GM12878 (cell line): ENCODE data around the gene PRR15L. TPM values are rescaled to one million over a fixed set of nuclear protein-coding genes. Genes with fewer than 3 reads are reported as not detected.

Experiments used
- ATAC-seq: fragments of 200-7000 bp; cut with Tn5 transposase; 3 replicates; pipeline ENCODE4 v1.9.1; 2020; ENCODE audit warnings: mild to moderate bottlenecking, moderate library complexity
- BruUV-seq: library from RNA; stranded (reverse); fragments of 400-500 nt; replicated peaks from 2 replicates; lab custom pipeline; 2021; lab: Mats Ljungman, UMichigan
- CTCF ChIA-PET: fragments of 300-600 bp; sonication (Branson Sonifier 250); formaldehyde crosslinking; extraction: SDS; loops from one replicate; lab custom pipeline; 2021; ENCODE audit warnings: inconsistent platforms; lab: Yijun Ruan, JAX
- POLR2A ChIA-PET: fragments of 350-600 bp; formaldehyde crosslinking; extraction: SDS; loops from one replicate; lab custom pipeline; 2021; ENCODE audit warnings: inconsistent platforms; lab: Charles Lee
- RAD21 ChIA-PET: fragments of 300-600 bp; sonication (Branson Sonifier 250); formaldehyde crosslinking; loops from one replicate; lab custom pipeline; 2023; ENCODE audit warnings: antibody characterized with exemption; ENCODE audit not compliant: unreplicated experiment; lab: Charles Lee
- SMC1A ChIA-PET: fragments of 300-600 bp; sonication (Branson Sonifier 250); formaldehyde crosslinking; loops from one replicate; lab custom pipeline; 2023; ENCODE audit not compliant: unreplicated experiment, uncharacterized antibody; lab: Charles Lee
- DNase-seq: peaks from one replicate; pipeline ENCODE4 v3.0.0-alpha.2; 2011; ENCODE audit warnings: low read depth, low spot score
- FAIRE-seq: peaks from 3 replicates; lab custom pipeline; 2011; peaks lifted over from hg19 to GRCh38; lab: Jason Lieb, UNC
- H2AFZ ChIP-seq: 2 replicates; pipeline ENCODE4 v1.6.0; 2011; ENCODE audit warnings: low read depth, low read length, control low read depth; ENCODE audit not compliant: control insufficient read depth
- H3K27ac ChIP-seq: 2 replicates; pipeline ENCODE4 v1.5.1; 2011; ENCODE audit warnings: control low read depth; ENCODE audit not compliant: control insufficient read depth, insufficient read depth
- H3K27me3 ChIP-seq, 2 experiments: replicated peaks in 1 of 2; 2 replicates each; pipeline versions ENCODE4 v1.6.0 to v1.6.1; 2011; ENCODE audit warnings: low read length in 1 of 2; ENCODE audit not compliant: control insufficient read depth in 2 of 2, insufficient read depth in 2 of 2
- H3K36me3 ChIP-seq, 2 experiments: 2 replicates each; pipeline ENCODE4 v1.5.1; 2011; ENCODE audit warnings: low read length in 1 of 2; ENCODE audit not compliant: control insufficient read depth in 2 of 2, insufficient read depth in 2 of 2
- H3K4me1 ChIP-seq: 2 replicates; pipeline ENCODE4 v1.6.1; 2011; ENCODE audit warnings: mild to moderate bottlenecking, low read length, moderate library complexity, mixed read lengths; ENCODE audit not compliant: control insufficient read depth, insufficient read depth
- H3K4me2 ChIP-seq: 2 replicates; pipeline ENCODE4 v1.6.0; 2011; ENCODE audit warnings: control low read depth; ENCODE audit not compliant: control insufficient read depth, insufficient read depth
- H3K4me3 ChIP-seq: fragments of 200-600 bp; sonication (generic); 2 replicates; pipeline ENCODE4 v1.5.1; 2016
- H3K79me2 ChIP-seq: 2 replicates; pipeline ENCODE4 v1.6.0; 2011; ENCODE audit warnings: low read length; ENCODE audit not compliant: control insufficient read depth, insufficient read depth
- H3K9ac ChIP-seq: 2 replicates; pipeline ENCODE4 v1.8.0; 2011; ENCODE audit warnings: low read length, control low read depth, mixed read lengths; ENCODE audit not compliant: control insufficient read depth, insufficient read depth
- H3K9me3 ChIP-seq: replicated peaks from 3 replicates; pipeline ENCODE4 v1.5.1; 2011; ENCODE audit warnings: mild to moderate bottlenecking, low read length; ENCODE audit not compliant: control insufficient read depth, insufficient read depth
- H4K20me1 ChIP-seq: 2 replicates; pipeline ENCODE4 v1.6.0; 2011; ENCODE audit not compliant: control insufficient read depth, insufficient read depth
- ATF7 ChIP-seq: fragments of 450-650 bp; IDR thresholded peaks from 2 replicates; pipeline ENCODE4 v1.6.1; 2016; ENCODE audit warnings: low read depth, mild to moderate bottlenecking
- DPF2 ChIP-seq: fragments of 450-650 bp; IDR thresholded peaks from 2 replicates; pipeline ENCODE4 v1.6.1; 2017; ENCODE audit warnings: mild to moderate bottlenecking
- E2F4 ChIP-seq: IDR thresholded peaks from 2 replicates; pipeline ENCODE4 v1.6.1; 2012; ENCODE audit warnings: low read depth, low read length, improper control_type of control experiment
- E4F1 ChIP-seq: fragments of 450-650 bp; IDR thresholded peaks from 2 replicates; pipeline ENCODE4 v1.6.1; 2018; ENCODE audit warnings: borderline replicate concordance, mild to moderate bottlenecking; ENCODE audit not compliant: partially characterized antibody
- EED ChIP-seq: sonication (generic); IDR thresholded peaks from 2 replicates; pipeline ENCODE4 v1.6.1; 2016; ENCODE audit warnings: antibody characterized with exemption, low read depth
- EGR1 ChIP-seq, 2 experiments: IDR thresholded peaks; 1 replicate in 1 of 2; 2 replicates in 1 of 2; pipeline ENCODE4 v1.6.1; 2011 to 2012; ENCODE audit warnings: low read depth in 2 of 2, low read length in 2 of 2, borderline replicate concordance in 1 of 2, mild to moderate bottlenecking in 1 of 2, moderate library complexity in 1 of 2
- ETV6 ChIP-seq, 2 experiments: fragments of 450-650 bp in 1 of 2; IDR thresholded peaks in 1 of 2; conservative IDR thresholded peaks in 1 of 2; 2 replicates each; pipeline ENCODE4 v1.6.1; 2014; ENCODE audit warnings: antibody characterized with exemption in 1 of 2, borderline replicate concordance in 1 of 2, low read depth in 1 of 2, mild to moderate bottlenecking in 1 of 2, moderate library complexity in 1 of 2
- GATAD2B ChIP-seq: fragments of 450-650 bp; conservative IDR thresholded peaks from 2 replicates; pipeline ENCODE4 v1.6.1; 2017; ENCODE audit warnings: low read depth, mild to moderate bottlenecking, moderate library complexity
- MLLT1 ChIP-seq: fragments of 450-650 bp; IDR thresholded peaks from 2 replicates; pipeline ENCODE4 v1.6.1; 2016; ENCODE audit warnings: mild to moderate bottlenecking
- MTA2 ChIP-seq: fragments of 450-650 bp; IDR thresholded peaks from 2 replicates; pipeline ENCODE4 v1.6.1; 2016; ENCODE audit warnings: low read depth, mild to moderate bottlenecking, moderate library complexity
- RAD51 ChIP-seq: fragments of 450-650 bp; IDR thresholded peaks from 2 replicates; pipeline ENCODE4 v1.6.1; 2016; ENCODE audit warnings: moderate library complexity, mild to moderate bottlenecking, inconsistent platforms
- RUNX3 ChIP-seq: IDR thresholded peaks from 2 replicates; pipeline ENCODE4 v1.6.1; 2012; ENCODE audit warnings: low read length, inconsistent platforms
- SIX5 ChIP-seq: IDR thresholded peaks from 2 replicates; pipeline ENCODE4 v1.6.1; 2011; ENCODE audit warnings: mild to moderate bottlenecking, low read depth, low read length, moderate library complexity; ENCODE audit not compliant: severe bottlenecking
- SMARCA5 ChIP-seq: fragments of 450-650 bp; IDR thresholded peaks from 2 replicates; pipeline ENCODE4 v1.6.1; 2017; ENCODE audit warnings: mild to moderate bottlenecking
- ZNF274 ChIP-seq: IDR thresholded peaks from one replicate; pipeline ENCODE4 v1.8.0; 2011; ENCODE audit not compliant: insufficient read length, insufficient read depth
- ZZZ3 ChIP-seq: IDR thresholded peaks from 2 replicates; pipeline ENCODE4 v1.6.1; 2011; ENCODE audit warnings: low read depth; ENCODE audit not compliant: control insufficient read depth, insufficient read length
- WGBS: methylation state at CpG from one replicate; pipeline ENCODE4 v1.1.6; 2016; ENCODE audit warnings: low lambda C conversion rate; ENCODE audit not compliant: insufficient replicate concordance, insufficient coverage; ENCODE audit errors: missing lambda C conversion rate; 5-methylcytosine and 5-hydroxymethylcytosine counted together
- in situ Hi-C: fragments of 300-500 bp; cut with MboI; formaldehyde crosslinking; loops from 9 replicates; pipeline ENCODE4 v1.14.3; 2018; ENCODE audit warnings: mixed read lengths
- intact Hi-C: fragments of 100-400 bp; cut with micrococcal nuclease; formaldehyde crosslinking; loops from one replicate; pipeline ENCODE4 v1.14.2; 2022; ENCODE audit not compliant: unreplicated experiment
- polyA plus RNA-seq, 11 experiments: library from polyadenylated mRNA; depleted of rRNA in 4 of 11; unstranded in 6 of 11; stranded (reverse) in 5 of 11; fragments of >200 nt; fragmentation: Nextera tagmentation in 4 of 11; fragmentation: Illumina TruSeq in 1 of 11; extraction: Ambion mirVana in 4 of 11; extraction: Trizol in 1 of 11; gene quantifications; 1 replicate in 1 of 11; 2 replicates in 10 of 11; pipeline versions ENCODE4 v1.2.1 to v1.2.3, GENCODE V29; 2011 to 2016; ENCODE audit warnings: inconsistent platforms in 2 of 11, missing spikeins in 2 of 11, low read depth in 1 of 11
- total RNA-seq, 4 experiments: library from RNA; depleted of rRNA in 3 of 4; stranded (reverse); fragments of >200 nt in 3 of 4; fragmentation: Illumina TruSeq in 1 of 4; extraction: Trizol in 1 of 4; gene quantifications; 2 replicates each; pipeline versions ENCODE4 v1.2.1 to v1.2.3, GENCODE V29; 2013 to 2021
- TF ChIP-seq, protein P1 (sequence below): IDR thresholded peaks from 2 replicates; pipeline ENCODE4 v1.6.1; 2012; ENCODE audit warnings: low read depth, low read length, improper control_type of control experiment

The PRR15L gene
- total and polyA plus RNA-seq, 10 of the 15 experiments (the other 5 are each of a cell fraction or from before 2014, with no cell fraction given) = 0.11 to 0.18 TPM; not detected in 8

- TF ChIP-seq ATF7 = no peak
Observed at GRCh38 chr17:47993964-47994363, 36.3 kb upstream of the PRR15L start (continued).

DNA sequence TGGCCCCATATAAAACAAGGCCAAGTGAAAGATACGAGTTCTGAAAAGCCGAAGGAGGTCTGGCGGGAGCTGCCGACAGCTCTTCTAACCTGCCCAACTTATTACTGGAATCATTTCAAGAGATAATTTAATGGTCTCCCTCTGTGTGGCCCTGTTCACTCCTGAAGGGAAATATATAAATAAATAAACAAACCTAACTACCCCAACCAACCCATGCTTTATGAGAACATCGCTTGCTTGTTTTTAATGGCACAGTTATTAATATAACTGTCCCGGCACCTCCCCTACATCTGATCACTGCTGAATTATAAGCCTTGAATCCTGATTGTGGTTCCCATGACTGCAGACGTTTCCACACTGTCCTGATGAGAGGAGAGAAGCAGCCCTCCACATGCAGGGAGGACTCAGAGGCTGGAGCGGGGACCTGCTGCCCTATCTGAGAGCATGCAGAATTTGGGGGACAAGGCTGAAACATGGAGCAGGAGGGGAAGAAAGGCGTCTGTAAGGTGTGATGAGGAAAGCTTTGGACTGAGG, 35.4 kb upstream of the PRR15L start:
- H3K4me2 ChIP-seq = no peak overlapping the region
- ChIA-PET RAD21 (interaction anchor here (1.2 to 2.2 kb wide), 2 partner anchors 9 to 43 kb away, joined by 3 to 6 read pairs; no protein-coding TSS in a partner anchor), CTCF (interaction anchor here (1.2 to 2.8 kb wide), 6 partner anchors 11 to 46 kb away, joined by 5 to 13 read pairs (median 6); no protein-coding TSS in a partner anchor), SMC1A (interaction anchor here (0.6 to 1.6 kb wide), 5 partner anchors 10 to 102 kb away, joined by 3 to 6 read pairs (median 3); no protein-coding TSS in a partner anchor), POLR2A (interaction anchor here (1.0 kb wide), 1 partner anchor 8 kb away, joined by 3 read pairs; no protein-coding TSS in a partner anchor)
- in situ Hi-C loops (no loop called here), intact Hi-C loops (no loop called here)
- BruUV-seq = no TSS peak
- H2AFZ ChIP-seq = no peak overlapping the region
- no peak for ATAC-seq
- no peak overlapping the region for H3K9ac ChIP-seq
- DNase-seq = no peak
- H3K36me3 ChIP-seq = no peaks in the 10 kb centered on the region
- FAIRE-seq = no peak
- no peak overlapping the region for H3K4me3 ChIP-seq
- no peaks in the 10 kb centered on the region for H3K9me3 ChIP-seq
- no peak overlapping the region for H3K27ac ChIP-seq
- no peak for TF ChIP-seq ETV6 (conservative IDR thresholded peaks at IDR 0.05 in 1 of 2, IDR thresholded peaks at IDR 0.05 in 1 of 2; ENCODE audit: borderline replicate concordance in 1 of 2, low read depth in 1 of 2)
- TF ChIP-seq SIX5 = no peak
- TF ChIP-seq EED = no peak
- TF ChIP-seq ATF7 = no peak
- no peak for TF ChIP-seq RAD51
- no peak for TF ChIP-seq SMARCA5
- no peak for TF ChIP-seq MTA2
- no peak for TF ChIP-seq MLLT1
- no peak for TF ChIP-seq EGR1 (IDR thresholded peaks at IDR 0.05; ENCODE audit: borderline replicate concordance in 1 of 2, low read depth in 2 of 2, low read length in 2 of 2)
- no peak for TF ChIP-seq E2F4
- TF ChIP-seq E4F1 = no peak
- TF ChIP-seq, protein P1, sequence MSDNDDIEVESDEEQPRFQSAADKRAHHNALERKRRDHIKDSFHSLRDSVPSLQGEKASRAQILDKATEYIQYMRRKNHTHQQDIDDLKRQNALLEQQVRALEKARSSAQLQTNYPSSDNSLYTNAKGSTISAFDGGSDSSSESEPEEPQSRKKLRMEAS = no peak
- no peak for TF ChIP-seq ZZZ3
- no peak for TF ChIP-seq ZNF274
- no peak for TF ChIP-seq RUNX3
- TF ChIP-seq DPF2 = no peak
- no peak for TF ChIP-seq GATAD2B
- no peaks in the 10 kb centered on the region for H3K79me2 ChIP-seq
- peaks cover 13% of the 10 kb centered on the region for H3K4me1 ChIP-seq
- 59% methylated on average over 9 of the region's 9 CpGs for WGBS
- no peaks in the 10 kb centered on the region for H3K27me3 ChIP-seq
- no peaks in the 10 kb centered on the region for H4K20me1 ChIP-seq
